Esophagus squamous epithelium (tissue), 4 donors: ENCODE measurements around the gene CACNA2D3.

Experiments used
- CTCF ChIP-seq, 6 experiments: fragments of 450-650 bp in 4 of 6; fragments of 200-600 bp in 2 of 6; sonication (generic) in 2 of 6; IDR thresholded peaks; one replicate each; pipeline ENCODE4 v1.5.1; 2016 to 2019; ENCODE audit warnings: antibody characterized with exemption in 6 of 6, mild to moderate bottlenecking in 4 of 6, moderate library complexity in 4 of 6
- POLR2A ChIP-seq, 4 donors: fragments of 450-650 bp; IDR thresholded peaks; one replicate each; pipeline ENCODE4 v1.6.1; 2017; ENCODE audit warnings: antibody characterized with exemption in 4 of 4, mild to moderate bottlenecking in 4 of 4, moderate library complexity in 3 of 4

GRCh38 chr3:54870423-54870822, 748.1 kb downstream of the CACNA2D3 start:
- TF ChIP-seq CTCF (IDR thresholded peaks at IDR 0.05) (peak in 5 of 6 experiments; percentile 12 to 48 (median 32)), POLR2A (IDR thresholded peaks at IDR 0.05) (no peak)
